H1 (cell line): ENCODE data around the gene MAPKAP1. TPM values are rescaled to one million over a fixed set of nuclear protein-coding genes. Genes with fewer than 3 reads are reported as not detected.

Source experiments
- CTCF ChIA-PET: fragments of 300-600 bp; sonication (Branson Sonifier 250); formaldehyde crosslinking; loops from one replicate; lab custom pipeline; 2021; ENCODE audit not compliant: partially characterized antibody; lab: Charles Lee
- POLR2A ChIA-PET: fragments of 300-600 bp; sonication (Branson Sonifier 250); formaldehyde crosslinking; loops from one replicate; lab custom pipeline; 2021; ENCODE audit warnings: inconsistent platforms; ENCODE audit not compliant: partially characterized antibody; lab: Charles Lee
- DNase-seq, 2 experiments: peaks; one replicate each; pipeline versions ENCODE4 v3.0.0 to v3.0.0-alpha.2; 2010 to 2022; ENCODE audit warnings: low spot score in 2 of 2, low read depth in 1 of 2, mixed read lengths in 1 of 2
- FAIRE-seq: peaks from 2 replicates; lab custom pipeline; 2011; peaks lifted over from hg19 to GRCh38; lab: Jason Lieb, UNC
- H2AFZ ChIP-seq: 2 replicates; pipeline ENCODE4 v1.8.1; 2012; ENCODE audit warnings: low read length, inconsistent platforms
- H2AK5ac ChIP-seq: 2 replicates; pipeline ENCODE4 v1.6.1; 2013; ENCODE audit warnings: low read depth, low read length
- H2BK120ac ChIP-seq: replicated peaks from 2 replicates; pipeline ENCODE3; 2013; ENCODE audit warnings: low read depth, low read length, inconsistent platforms
- H2BK12ac ChIP-seq: 2 replicates; pipeline ENCODE4 v1.6.1; 2013; ENCODE audit warnings: low read depth, low read length
- H2BK15ac ChIP-seq: 2 replicates; pipeline ENCODE4 v1.6.1; 2013; ENCODE audit warnings: low read length
- H2BK20ac ChIP-seq: 2 replicates; pipeline ENCODE4 v1.6.1; 2013; ENCODE audit warnings: low read length
- H2BK5ac ChIP-seq: 2 replicates; pipeline ENCODE4 v1.6.1; 2013; ENCODE audit warnings: low read depth, low read length
- H3K14ac ChIP-seq: 2 replicates; pipeline ENCODE4 v1.6.1; 2013; ENCODE audit warnings: inconsistent platforms; ENCODE audit not compliant: insufficient read length
- H3K18ac ChIP-seq: 2 replicates; pipeline ENCODE4 v1.6.1; 2013; ENCODE audit warnings: low read length; ENCODE audit errors: extremely low read depth
- H3K23ac ChIP-seq: 2 replicates; pipeline ENCODE4 v1.6.1; 2013; ENCODE audit warnings: inconsistent platforms; ENCODE audit not compliant: insufficient read length
- H3K23me2 ChIP-seq: 2 replicates; pipeline ENCODE4 v1.6.1; 2013; ENCODE audit warnings: low read depth, low read length
- H3K27ac ChIP-seq: 2 replicates; pipeline ENCODE4 v1.6.1; 2011; ENCODE audit warnings: low read depth, low read length, inconsistent platforms
- H3K27me3 ChIP-seq, 4 experiments: replicated peaks in 1 of 4; 1 replicate in 1 of 4; 2 replicates in 3 of 4; pipeline versions ENCODE4 v1.6.1 to v1.8.1; 2011 to 2013; ENCODE audit warnings: low read length in 3 of 4, mild to moderate bottlenecking in 3 of 4, inconsistent platforms in 2 of 4, mixed read lengths in 2 of 4, moderate library complexity in 1 of 4; ENCODE audit not compliant: control insufficient read depth in 3 of 4, insufficient read depth in 3 of 4; ENCODE audit errors: extremely low read depth in 1 of 4
- H3K36me3 ChIP-seq, 4 experiments: 2 replicates each; pipeline versions ENCODE4 v1.6.1 to v1.8.1; 2011 to 2013; ENCODE audit warnings: mild to moderate bottlenecking in 4 of 4, low read length in 3 of 4, moderate library complexity in 2 of 4, control low read depth in 1 of 4, inconsistent platforms in 1 of 4; ENCODE audit not compliant: insufficient read depth in 4 of 4, control insufficient read depth in 2 of 4
- H3K4ac ChIP-seq: replicated peaks from 2 replicates; pipeline ENCODE3; 2013; ENCODE audit warnings: low read length, low read depth, mixed read lengths, inconsistent platforms; ENCODE audit not compliant: insufficient read length
- H3K4me1 ChIP-seq, 4 experiments: replicated peaks in 1 of 4; 1 replicate in 1 of 4; 2 replicates in 3 of 4; pipeline versions ENCODE4 v1.6.1 to v1.8.1; 2011 to 2013; ENCODE audit warnings: low read length in 3 of 4, inconsistent platforms in 2 of 4, mixed read lengths in 1 of 4; ENCODE audit not compliant: insufficient read depth in 4 of 4, control insufficient read depth in 3 of 4
- H3K4me2 ChIP-seq, 2 experiments: 2 replicates each; pipeline versions ENCODE4 v1.6.1 to v1.8.1; 2011 to 2013; ENCODE audit warnings: low read depth in 2 of 2, low read length in 2 of 2, control low read depth in 1 of 2, inconsistent platforms in 1 of 2, mild to moderate bottlenecking in 1 of 2; ENCODE audit not compliant: insufficient read depth in 1 of 2
- H3K4me3 ChIP-seq, 4 experiments: fragments of 200-600, 300-600 bp in 1 of 4; sonication (generic), shearing (Covaris generic), sonication (Bioruptor Twin) in 1 of 4; 2 replicates each; pipeline versions ENCODE4 v1.5.1 to v1.8.1; 2011 to 2016; ENCODE audit warnings: low read length in 4 of 4, low read depth in 3 of 4, control low read depth in 2 of 4, inconsistent platforms in 2 of 4, mild to moderate bottlenecking in 2 of 4, mixed read lengths in 1 of 4, moderate library complexity in 1 of 4; ENCODE audit not compliant: insufficient read depth in 2 of 4; ENCODE audit errors: extremely low read depth in 1 of 4
- H3K56ac ChIP-seq: replicated peaks from 2 replicates; pipeline ENCODE3; 2013; ENCODE audit warnings: low read depth, mild to moderate bottlenecking, mixed read lengths, low read length, inconsistent platforms; ENCODE audit not compliant: insufficient read length
- H3K79me1 ChIP-seq: 2 replicates; pipeline ENCODE4 v1.6.1; 2013; ENCODE audit warnings: low read depth, low read length, control low read depth
- H3K79me2 ChIP-seq, 2 experiments: 2 replicates each; pipeline versions ENCODE4 v1.6.1 to v1.8.1; 2012 to 2013; ENCODE audit warnings: low read length in 2 of 2, mild to moderate bottlenecking in 2 of 2, inconsistent platforms in 1 of 2; ENCODE audit not compliant: insufficient read depth in 2 of 2, control insufficient read depth in 1 of 2
- H3K9ac ChIP-seq, 4 experiments: replicated peaks in 1 of 4; 1 replicate in 1 of 4; 2 replicates in 3 of 4; pipeline versions ENCODE4 v1.6.1 to v1.8.1; 2011 to 2013; ENCODE audit warnings: low read depth in 3 of 4, low read length in 3 of 4, control low read depth in 2 of 4, mild to moderate bottlenecking in 2 of 4, moderate library complexity in 2 of 4, inconsistent platforms in 1 of 4; ENCODE audit errors: extremely low read depth in 1 of 4
- H3K9me3 ChIP-seq, 2 experiments: 2 replicates each; pipeline versions ENCODE4 v1.6.1 to v1.8.1; 2012 to 2013; ENCODE audit warnings: mild to moderate bottlenecking in 2 of 2, moderate library complexity in 2 of 2, control low read depth in 1 of 2, inconsistent platforms in 1 of 2, low read depth in 1 of 2, low read length in 1 of 2, mixed read lengths in 1 of 2; ENCODE audit not compliant: insufficient read depth in 2 of 2
- H4K20me1 ChIP-seq, 2 experiments: replicated peaks in 1 of 2; 2 replicates each; pipeline versions ENCODE3 to v1.8.1; 2011 to 2013; ENCODE audit warnings: inconsistent platforms in 2 of 2, low read length in 2 of 2, mild to moderate bottlenecking in 1 of 2; ENCODE audit not compliant: insufficient read depth in 2 of 2, control insufficient read depth in 1 of 2
- H4K5ac ChIP-seq: 2 replicates; pipeline ENCODE4 v1.6.1; 2013; ENCODE audit warnings: low read length, low read depth, mixed read lengths, inconsistent platforms; ENCODE audit not compliant: insufficient read length
- H4K8ac ChIP-seq: 2 replicates; pipeline ENCODE4 v1.8.0; 2013; ENCODE audit warnings: mild to moderate bottlenecking, moderate library complexity, low read length, inconsistent platforms; ENCODE audit not compliant: insufficient read depth; ENCODE audit errors: extremely low read depth
- H4K91ac ChIP-seq: replicated peaks from 2 replicates; pipeline ENCODE3; 2013; ENCODE audit warnings: low read length, mixed read lengths, inconsistent platforms; ENCODE audit not compliant: insufficient read length
- KDM1A ChIP-seq: fragments of 200-600, 300-600 bp; sonication (generic); IDR thresholded peaks from 2 replicates; pipeline ENCODE4 v1.7.1; 2016; ENCODE audit warnings: mild to moderate bottlenecking, low read length, borderline replicate concordance
- MAFK ChIP-seq: IDR thresholded peaks from 2 replicates; pipeline ENCODE4 v1.6.1; 2012; ENCODE audit warnings: low read depth, mild to moderate bottlenecking, improper control_type of control experiment, low read length
- RXRA ChIP-seq: IDR thresholded peaks from 2 replicates; pipeline ENCODE4 v1.6.1; 2011; ENCODE audit warnings: low read depth, mild to moderate bottlenecking, low read length, moderate library complexity; ENCODE audit not compliant: insufficient read depth
- SP2 ChIP-seq: IDR thresholded peaks from 2 replicates; pipeline ENCODE4 v1.6.1; 2012; ENCODE audit warnings: mild to moderate bottlenecking, low read length, inconsistent platforms
- SRF ChIP-seq: IDR thresholded peaks from 2 replicates; pipeline ENCODE4 v1.6.1; 2011; ENCODE audit warnings: mild to moderate bottlenecking, low read depth, low read length, moderate library complexity
- WGBS, 2 experiments: shearing (Covaris generic) in 1 of 2; methylation state at CpG; one replicate each; pipeline versions ENCODE4 v1.1.6 to v1.1.7; 2013 to 2015; ENCODE audit warnings: low lambda C conversion rate in 2 of 2, mixed read lengths in 2 of 2, inconsistent platforms in 1 of 2, low coverage in 1 of 2, missing lambda C conversion rate in 1 of 2; ENCODE audit not compliant: insufficient replicate concordance in 2 of 2, insufficient coverage in 1 of 2, insufficient read length in 1 of 2; ENCODE audit errors: extremely low coverage in 1 of 2, missing lambda C conversion rate in 1 of 2; 5-methylcytosine and 5-hydroxymethylcytosine counted together
- polyA plus RNA-seq, 7 experiments: library from polyadenylated mRNA; depleted of rRNA in 3 of 7; stranded (reverse) in 5 of 7; unstranded in 2 of 7; fragments of >200 nt in 5 of 7; fragments of 200-250 nt in 2 of 7; gene quantifications; 1 replicate in 5 of 7; 2 replicates in 1 of 7; 4 replicates in 1 of 7; pipeline versions ENCODE4 v1.2.1 to v1.2.3, GENCODE V29; 2011 to 2013; ENCODE audit warnings: missing spikeins in 2 of 7, mixed read lengths in 2 of 7
- total RNA-seq: library from RNA; stranded (reverse); fragmentation: NEBNext Ultra II Directional; extraction: Animal tissue kit (Norgen Biotek cat#: 25700); gene quantifications from 2 replicates; pipeline ENCODE4 v1.2.1, GENCODE V29; 2021

MAPKAP1 gene
- total and polyA plus RNA-seq, 2 of the 8 experiments (the other 6 are each of a cell fraction or from before 2014, with no cell fraction given), result 79.2 to 140 TPM

- H3K4ac ChIP-seq, result no peak overlapping the region
- H4K91ac ChIP-seq, result no peak overlapping the region
- H2BK20ac ChIP-seq, result no peak overlapping the region
- H4K8ac ChIP-seq, result no peak overlapping the region
- no peak overlapping the region for H3K23ac ChIP-seq
- no peak overlapping the region for H2BK120ac ChIP-seq
- 90% methylated on average over 6 of the region's 6 CpGs; no CpG with 5 or more reads in 1 of the 2 experiments for WGBS, 2 experiments
- no peak overlapping the region for H3K56ac ChIP-seq
- POLR2A ChIA-PET, result no interaction called here
- no peak overlapping the region for H2BK5ac ChIP-seq
- H3K27me3 ChIP-seq, result no peaks in the 10 kb centered on the region
- CTCF ChIA-PET, result interaction anchor here (1.4 kb wide), 1 partner anchor 9 kb away, joined by 7 read pairs; no protein-coding TSS in a partner anchor
- no peak overlapping the region for H4K5ac ChIP-seq
- peaks cover 0 to 5% (median 2%) of the 10 kb centered on the region in 4 experiments; a peak in 2 of 7 replicates for H3K4me1 ChIP-seq
- 0 out of 2 replicates have a peak, but pooled peaks cover 2% of the 10 kb centered on the region for H3K79me1 ChIP-seq
- no peak overlapping the region for H2AFZ ChIP-seq
- H2BK15ac ChIP-seq, result no peak overlapping the region
- H3K14ac ChIP-seq, result no peak overlapping the region
- no peak overlapping the region for H2AK5ac ChIP-seq
- H3K18ac ChIP-seq, result no peak overlapping the region
- TF ChIP-seq MAFK (peak; percentile 90; the same call in 1 of the 2 replicates), RXRA (no peak), KDM1A (no peak), SRF (peak; percentile 34; the same call in 1 of the 2 replicates), SP2 (no peak)
- DNase-seq, result no peak
- no peak overlapping the region for H3K9ac ChIP-seq
- no peaks in the 10 kb centered on the region for H3K23me2 ChIP-seq
- no peaks in the 10 kb centered on the region for H3K9me3 ChIP-seq
- no peak overlapping the region for H3K4me3 ChIP-seq
- no peak overlapping the region for H3K4me2 ChIP-seq
- H3K27ac ChIP-seq, result no peak overlapping the region
- H3K79me2 ChIP-seq, result no peaks in the 10 kb centered on the region; a peak in 1 of 4 replicates
- no peak for FAIRE-seq
- no peak overlapping the region for H2BK12ac ChIP-seq
- H4K20me1 ChIP-seq, result no peaks in the 10 kb centered on the region
- H3K36me3 ChIP-seq, result no peaks in the 10 kb centered on the region
Observed at GRCh38 chr9:125476645-125477044, 230.4 kb downstream of the MAPKAP1 start.
